NCI-H82 treated with DMSO at 0.1 percent for 48 hours (cell line): ENCODE data around the gene SLC2A8.

Experiments
- DNase-seq: peaks from one replicate; lab custom pipeline; 2025; ENCODE audit not compliant: unreplicated experiment; lab: John Stamatoyannopoulos, UW

SLC2A8 gene

GRCh38 chr9:127396808-127397645 is at the start of gene SLC2A8:
SLC2A8 (plus strand) TSS chr9:127397169; CDS start chr9:127397231, 62 bp downstream.
- DNase-seq, result peak; percentile 99

DNA sequence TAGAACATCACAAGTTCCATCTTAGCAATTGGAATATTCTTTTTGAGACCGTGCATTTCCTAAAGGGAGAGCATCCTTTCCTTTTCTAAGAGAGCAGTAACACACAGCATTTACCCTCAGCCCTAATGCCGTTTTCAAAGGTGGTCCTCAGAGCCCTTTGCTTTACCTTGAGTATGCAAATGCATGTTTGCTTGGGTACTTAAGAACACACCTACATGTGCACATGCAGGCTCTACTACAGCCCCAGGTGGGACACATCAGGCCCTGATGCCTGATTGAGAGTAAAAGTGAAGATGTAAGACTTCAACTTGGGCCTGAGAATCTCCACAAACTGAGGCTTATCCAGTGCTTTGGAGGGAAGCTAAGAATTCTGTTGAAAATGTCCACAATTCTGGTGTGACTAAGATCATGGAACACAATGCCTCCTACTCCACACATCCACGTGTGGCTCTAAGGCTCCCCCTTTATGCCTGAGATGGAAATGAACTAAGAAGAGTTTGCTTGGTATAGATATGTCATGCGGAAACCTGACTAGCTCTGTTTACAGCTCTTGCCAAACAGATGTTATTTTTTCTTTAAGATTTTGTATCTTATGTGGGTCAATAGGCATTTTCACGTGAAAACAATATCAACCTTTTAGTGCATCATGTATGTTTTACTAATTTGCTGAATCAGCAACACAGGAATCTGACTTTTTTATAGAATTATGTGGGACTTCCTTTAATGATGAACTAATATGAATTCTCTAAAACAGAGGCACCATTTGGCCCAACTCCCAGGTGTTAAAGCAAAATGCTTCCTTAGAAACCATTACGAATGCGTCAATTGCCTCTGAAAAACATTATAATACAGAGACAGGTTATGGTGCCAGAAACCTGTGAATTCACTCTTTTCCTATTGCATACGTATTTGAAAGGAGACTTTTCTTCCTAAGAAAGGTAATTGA is 48.9 kb upstream of the SLC2A8 start:
- peak; percentile 56 for DNase-seq

GRCh38 chr9:127349483-127350113 is 47.4 kb upstream of the SLC2A8 start:
- DNase-seq, result no peak

DNA sequence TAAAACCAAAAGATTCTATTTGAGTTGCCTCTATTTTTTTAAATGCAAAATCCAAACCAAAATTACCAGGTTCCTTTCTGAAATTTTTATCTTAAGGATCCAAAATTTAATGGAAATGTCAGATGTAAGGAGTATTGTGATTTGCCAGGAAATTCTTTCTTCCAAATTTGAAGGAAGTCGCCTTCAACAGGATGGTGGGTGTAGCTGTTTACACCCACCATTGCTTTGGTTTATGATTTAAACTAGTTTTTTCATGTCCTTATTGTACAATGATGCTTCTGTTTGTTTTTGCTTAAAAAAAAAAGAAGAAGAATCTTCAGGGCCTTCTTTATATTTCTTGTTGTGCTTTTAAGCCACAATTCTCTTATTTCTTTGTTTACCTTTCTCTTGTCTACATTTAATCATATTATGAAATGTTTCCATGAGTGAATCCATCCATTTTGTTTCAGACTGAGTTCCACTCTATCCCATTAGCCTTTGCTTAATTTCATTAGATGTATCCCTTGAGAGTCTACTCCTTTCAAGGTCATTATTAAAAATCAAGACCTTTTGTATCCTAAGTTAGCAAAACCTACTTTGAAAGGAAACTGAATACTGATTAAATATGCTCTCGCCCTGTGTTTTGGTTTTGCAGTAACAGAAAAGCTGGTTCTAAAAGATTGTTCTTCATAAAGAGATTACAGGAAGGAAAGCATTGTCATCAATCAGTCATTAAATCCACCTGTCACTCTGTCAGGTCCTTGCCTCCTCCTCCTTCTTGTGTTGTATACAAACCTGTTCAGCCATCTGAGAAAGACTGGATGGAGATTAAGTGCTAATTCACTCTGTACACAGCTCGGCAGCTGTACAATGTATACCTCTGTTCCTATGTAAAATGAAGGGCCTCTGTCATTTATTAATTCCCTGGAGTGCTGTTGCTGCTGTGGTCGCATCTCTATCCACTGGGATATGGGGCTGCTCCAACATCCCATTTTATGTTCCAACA is 45.5 kb upstream of the SLC2A8 start:
- DNase-seq, result peak; percentile 99

GRCh38 chr9:127353882-127354281 is 43.1 kb upstream of the SLC2A8 start:
- DNase-seq, result no peak

GRCh38 chr9:127356906-127357305 is 40.1 kb upstream of the SLC2A8 start:
- no peak for DNase-seq

DNA sequence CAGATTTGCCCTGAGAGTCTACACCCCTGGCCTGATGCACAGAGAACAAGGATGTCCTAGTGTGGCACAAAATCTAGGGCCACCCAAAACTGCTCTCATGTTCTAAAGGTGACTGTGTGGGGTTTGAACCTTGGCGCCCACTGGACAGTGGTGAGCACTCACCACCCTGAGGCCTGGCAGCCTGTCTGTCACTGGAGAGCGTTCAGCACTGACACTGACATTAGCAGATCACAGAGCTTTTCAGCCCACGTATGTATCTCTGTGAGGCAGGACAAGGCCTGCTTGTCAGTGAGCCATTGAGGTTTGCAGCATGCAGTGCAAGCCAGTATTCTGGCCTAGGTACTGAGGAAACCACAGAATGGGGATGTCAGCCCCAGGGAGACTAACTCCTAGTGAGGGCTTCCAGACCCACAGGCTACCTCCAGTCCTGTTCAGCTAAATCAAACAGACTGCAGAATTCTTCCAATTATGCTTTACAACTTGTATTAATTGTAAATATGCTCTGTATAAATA is 38.9 kb upstream of the SLC2A8 start:
- no peak for DNase-seq

GRCh38 chr9:127358770-127359169 is 38.2 kb upstream of the SLC2A8 start:
- no peak for DNase-seq

GRCh38 chr9:127360250-127360649 is 36.7 kb upstream of the SLC2A8 start:
- DNase-seq, result no peak

- DNase-seq, result no peak
These were observed 36.1 kb upstream of the SLC2A8 start for GRCh38 chr9:127360829-127361228.

- no peak for DNase-seq
These were observed 35.4 kb upstream of the SLC2A8 start for GRCh38 chr9:127361561-127361960.

DNA sequence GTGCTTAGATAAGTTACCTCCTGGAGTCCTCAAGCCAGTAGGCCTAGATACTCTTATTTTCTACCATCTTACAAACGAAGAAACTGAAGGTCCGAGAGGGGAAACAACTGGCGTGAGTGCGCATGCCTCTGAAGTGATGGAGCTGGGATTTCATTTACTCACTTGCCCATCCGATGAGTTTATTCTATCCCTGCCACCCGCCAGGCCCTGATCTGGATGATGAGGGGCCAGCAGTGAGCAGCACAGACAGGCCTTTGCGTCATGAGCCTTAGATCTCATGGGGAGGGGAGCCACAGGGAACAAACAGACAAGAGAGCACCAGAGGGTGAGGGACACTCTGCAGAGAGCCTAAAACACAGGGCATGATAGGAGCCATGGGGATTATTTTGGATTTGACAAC is 34.1 kb upstream of the SLC2A8 start:
- DNase-seq, result no peak

GRCh38 chr9:127365461-127365860 is 31.5 kb upstream of the SLC2A8 start:
- DNase-seq, result no peak

GRCh38 chr9:127366594-127366993 is 30.4 kb upstream of the SLC2A8 start:
- no peak for DNase-seq

GRCh38 chr9:127368852-127369402 is 28.0 kb upstream of the SLC2A8 start:
- DNase-seq, result no peak

DNA sequence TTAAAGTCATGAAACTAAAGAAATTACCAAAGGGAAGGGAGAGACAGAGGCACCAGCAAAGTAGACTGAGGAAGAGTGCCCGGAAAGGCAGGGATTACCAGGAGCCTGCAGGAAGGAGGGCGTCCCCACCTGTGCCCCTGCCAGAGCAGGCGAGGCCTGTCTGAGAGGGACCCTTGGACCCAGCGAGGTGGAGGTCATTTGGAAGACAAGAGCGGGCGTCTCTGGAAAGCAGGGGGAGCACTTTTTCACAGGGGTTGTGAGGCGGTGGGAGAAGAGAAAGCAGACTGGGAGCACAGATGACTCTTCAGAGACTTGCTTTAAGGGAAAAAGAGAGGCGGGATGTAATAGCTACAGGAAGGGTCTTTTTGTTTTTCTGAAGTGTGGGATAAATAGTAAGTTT is 27.5 kb upstream of the SLC2A8 start:
- no peak for DNase-seq

- DNase-seq, result no peak
These were observed 26.8 kb upstream of the SLC2A8 start for GRCh38 chr9:127370147-127370579.

DNA sequence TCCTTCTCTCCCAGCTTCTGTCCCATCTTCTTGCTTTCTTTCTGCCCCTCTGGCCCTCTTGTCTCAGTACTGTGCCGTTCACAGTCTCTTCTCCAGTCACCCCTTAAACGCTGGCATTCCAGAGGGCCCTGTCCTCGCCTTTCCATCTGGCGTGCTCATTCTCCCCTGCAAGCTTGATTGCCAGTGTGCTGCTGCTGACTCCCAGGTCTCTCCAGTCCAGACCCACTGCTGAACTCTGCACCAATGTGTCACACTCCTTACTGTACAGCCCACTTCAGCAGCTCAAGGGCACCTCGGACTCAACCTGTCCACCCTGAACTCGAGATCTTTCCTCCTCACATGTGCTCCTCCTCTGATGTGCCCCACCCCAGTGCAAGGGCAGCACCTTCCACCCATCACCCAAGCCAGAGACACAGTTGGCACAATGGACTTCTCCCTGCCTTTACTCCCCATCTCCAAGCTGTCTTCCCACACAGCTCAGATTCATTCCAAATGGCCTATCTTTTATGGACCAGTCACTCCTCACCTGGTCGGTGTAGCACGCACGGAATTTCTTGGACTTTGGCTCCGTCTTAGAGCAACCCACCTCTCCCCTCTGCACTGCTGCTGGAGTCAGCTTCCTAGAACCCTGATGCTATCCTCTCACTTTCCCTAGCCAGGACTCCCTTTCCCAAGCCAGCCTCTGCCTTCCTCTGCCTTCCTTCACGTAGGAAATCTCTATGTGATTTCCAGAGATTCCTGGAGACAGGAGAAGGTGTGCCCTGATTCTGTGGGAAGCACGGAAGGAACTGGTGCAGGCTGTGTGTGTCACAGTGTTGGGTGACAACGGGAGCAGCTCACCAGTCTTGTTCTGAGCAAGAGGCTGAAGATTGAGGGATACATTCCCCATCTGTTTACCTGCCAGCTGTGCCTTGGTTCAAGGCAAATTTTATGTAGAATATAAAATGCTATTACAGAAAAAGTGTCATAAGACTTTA is 26.0 kb upstream of the SLC2A8 start:
- DNase-seq, result no peak
